Measurements from ENCODE around the gene CRTAC1.

Gene CRTAC1

GRCh38 chr10:97924678-97925077 lies 105.7 kb downstream of the CRTAC1 start:
- ATAC-seq: no peak
- TF ChIP-seq, protein P1, sequence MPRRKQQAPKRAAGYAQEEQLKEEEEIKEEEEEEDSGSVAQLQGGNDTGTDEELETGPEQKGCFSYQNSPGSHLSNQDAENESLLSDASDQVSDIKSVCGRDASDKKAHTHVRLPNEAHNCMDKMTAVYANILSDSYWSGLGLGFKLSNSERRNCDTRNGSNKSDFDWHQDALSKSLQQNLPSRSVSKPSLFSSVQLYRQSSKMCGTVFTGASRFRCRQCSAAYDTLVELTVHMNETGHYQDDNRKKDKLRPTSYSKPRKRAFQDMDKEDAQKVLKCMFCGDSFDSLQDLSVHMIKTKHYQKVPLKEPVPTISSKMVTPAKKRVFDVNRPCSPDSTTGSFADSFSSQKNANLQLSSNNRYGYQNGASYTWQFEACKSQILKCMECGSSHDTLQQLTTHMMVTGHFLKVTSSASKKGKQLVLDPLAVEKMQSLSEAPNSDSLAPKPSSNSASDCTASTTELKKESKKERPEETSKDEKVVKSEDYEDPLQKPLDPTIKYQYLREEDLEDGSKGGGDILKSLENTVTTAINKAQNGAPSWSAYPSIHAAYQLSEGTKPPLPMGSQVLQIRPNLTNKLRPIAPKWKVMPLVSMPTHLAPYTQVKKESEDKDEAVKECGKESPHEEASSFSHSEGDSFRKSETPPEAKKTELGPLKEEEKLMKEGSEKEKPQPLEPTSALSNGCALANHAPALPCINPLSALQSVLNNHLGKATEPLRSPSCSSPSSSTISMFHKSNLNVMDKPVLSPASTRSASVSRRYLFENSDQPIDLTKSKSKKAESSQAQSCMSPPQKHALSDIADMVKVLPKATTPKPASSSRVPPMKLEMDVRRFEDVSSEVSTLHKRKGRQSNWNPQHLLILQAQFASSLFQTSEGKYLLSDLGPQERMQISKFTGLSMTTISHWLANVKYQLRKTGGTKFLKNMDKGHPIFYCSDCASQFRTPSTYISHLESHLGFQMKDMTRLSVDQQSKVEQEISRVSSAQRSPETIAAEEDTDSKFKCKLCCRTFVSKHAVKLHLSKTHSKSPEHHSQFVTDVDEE (CRISPR knock-in tag; IDR thresholded peaks at IDR 0.05): no peak
- TF ChIP-seq GLIS3 (CRISPR knock-in tag; IDR thresholded peaks at IDR 0.05): no peak
- TF ChIP-seq ISL1 (CRISPR knock-in tag; IDR thresholded peaks at IDR 0.05): no peak
- TF ChIP-seq CSRNP3 (CRISPR knock-in tag; IDR thresholded peaks at IDR 0.05): no peak
- TF ChIP-seq BACH2 (CRISPR knock-in tag; IDR thresholded peaks at IDR 0.05; ENCODE audit: borderline replicate concordance): no peak
- TF ChIP-seq RARB (CRISPR knock-in tag; IDR thresholded peaks at IDR 0.05): no peak
- TF ChIP-seq ESRRG (CRISPR knock-in tag; IDR thresholded peaks at IDR 0.05): no peak
- TF ChIP-seq ZNF565 (CRISPR knock-in tag; conservative IDR thresholded peaks at IDR 0.05; ENCODE audit: low read depth): no peak
- TF ChIP-seq SNAI2 (CRISPR knock-in tag; IDR thresholded peaks at IDR 0.05): no peak
- no peak for TF ChIP-seq ARNTL (CRISPR knock-in tag; IDR thresholded peaks at IDR 0.05; ENCODE audit: borderline replicate concordance, low read depth)
- no peak for TF ChIP-seq TCF4 (CRISPR knock-in tag; IDR thresholded peaks at IDR 0.05; ENCODE audit: borderline replicate concordance)
- no peak for TF ChIP-seq POU6F1 (CRISPR knock-in tag; IDR thresholded peaks at IDR 0.05; ENCODE audit: borderline replicate concordance, low read depth)
- TF ChIP-seq ZC3H10 (CRISPR knock-in tag; IDR thresholded peaks at IDR 0.05): no peak

- ATAC-seq: no peak
- TF ChIP-seq TOX (CRISPR knock-in tag; IDR thresholded peaks at IDR 0.05; ENCODE audit: borderline replicate concordance): no peak
- TF ChIP-seq, protein P1 (CRISPR knock-in tag; IDR thresholded peaks at IDR 0.05): no peak
- no peak for TF ChIP-seq PPARA (CRISPR knock-in tag; IDR thresholded peaks at IDR 0.05; ENCODE audit: borderline replicate concordance)
- TF ChIP-seq ZFP30 (CRISPR knock-in tag; IDR thresholded peaks at IDR 0.05): no peak
- TF ChIP-seq OSR1 (CRISPR knock-in tag; IDR thresholded peaks at IDR 0.05): no peak
- TF ChIP-seq ZC3H10 (CRISPR knock-in tag; IDR thresholded peaks at IDR 0.05): no peak
- no peak for TF ChIP-seq ESRRG (CRISPR knock-in tag; IDR thresholded peaks at IDR 0.05)
- TF ChIP-seq, protein P2, sequence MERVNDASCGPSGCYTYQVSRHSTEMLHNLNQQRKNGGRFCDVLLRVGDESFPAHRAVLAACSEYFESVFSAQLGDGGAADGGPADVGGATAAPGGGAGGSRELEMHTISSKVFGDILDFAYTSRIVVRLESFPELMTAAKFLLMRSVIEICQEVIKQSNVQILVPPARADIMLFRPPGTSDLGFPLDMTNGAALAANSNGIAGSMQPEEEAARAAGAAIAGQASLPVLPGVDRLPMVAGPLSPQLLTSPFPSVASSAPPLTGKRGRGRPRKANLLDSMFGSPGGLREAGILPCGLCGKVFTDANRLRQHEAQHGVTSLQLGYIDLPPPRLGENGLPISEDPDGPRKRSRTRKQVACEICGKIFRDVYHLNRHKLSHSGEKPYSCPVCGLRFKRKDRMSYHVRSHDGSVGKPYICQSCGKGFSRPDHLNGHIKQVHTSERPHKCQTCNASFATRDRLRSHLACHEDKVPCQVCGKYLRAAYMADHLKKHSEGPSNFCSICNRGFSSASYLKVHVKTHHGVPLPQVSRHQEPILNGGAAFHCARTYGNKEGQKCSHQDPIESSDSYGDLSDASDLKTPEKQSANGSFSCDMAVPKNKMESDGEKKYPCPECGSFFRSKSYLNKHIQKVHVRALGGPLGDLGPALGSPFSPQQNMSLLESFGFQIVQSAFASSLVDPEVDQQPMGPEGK (CRISPR knock-in tag; IDR thresholded peaks at IDR 0.05; ENCODE audit: borderline replicate concordance): no peak
- TF ChIP-seq CSRNP3 (CRISPR knock-in tag; IDR thresholded peaks at IDR 0.05): no peak
- TF ChIP-seq ISL1 (CRISPR knock-in tag; IDR thresholded peaks at IDR 0.05): no peak
- no peak for TF ChIP-seq RARB (CRISPR knock-in tag; IDR thresholded peaks at IDR 0.05)
- no peak for TF ChIP-seq ZFP3 (CRISPR knock-in tag; IDR thresholded peaks at IDR 0.05)
- no peak for TF ChIP-seq BACH2 (CRISPR knock-in tag; IDR thresholded peaks at IDR 0.05; ENCODE audit: borderline replicate concordance)
- TF ChIP-seq ARNTL (CRISPR knock-in tag; IDR thresholded peaks at IDR 0.05; ENCODE audit: borderline replicate concordance, low read depth): no peak
These were observed 106.9 kb downstream of the CRTAC1 start for GRCh38 chr10:97923476-97923875.

Measured in SK-N-SH treated with all-trans-retinoic acid at 6 μM for 48 hours (cell line).